Smooth muscle cell of the pulmonary artery (primary cell): ENCODE results near the gene MLXIP. TPM values are rescaled to one million over a fixed set of nuclear protein-coding genes. Genes with fewer than 3 reads are reported as not detected.

Source experiments
- total RNA-seq: library from RNA; depleted of rRNA; stranded (reverse); fragments of >200 nt; gene quantifications from 2 replicates; pipeline ENCODE4 v1.2.3, GENCODE V29; 2014

MLXIP gene
- total RNA-seq, result 25.2 and 27.7 TPM in 2 replicates

GRCh38 chr12:122078141-122079032 lies at the start of gene MLXIP:
Gene MLXIP, plus strand, starts transcription at chr12:122078756. Its CDS starts 98 bp downstream, at chr12:122078854.

GRCh38 chr12:122174155-122174845 lies 95.7 kb downstream of the MLXIP start, which contains the start of gene IL31:
Gene IL31, minus strand, starts transcription at chr12:122174221. Its CDS starts 49 bp downstream, at chr12:122174172.

GRCh38 chr12:122182887-122183587 lies 104.5 kb downstream of the MLXIP start, which contains the start of gene LRRC43:
Gene LRRC43, plus strand, starts transcription at chr12:122183123. Its CDS starts 22 bp downstream, at chr12:122183145.

Other genes starting within 250 kb of the MLXIP start
- gene HPD, start 219.9 kb upstream of the MLXIP start, total RNA-seq, result 0.46 and 1.4 TPM in 2 replicates
- 98.0 and 108 TPM in 2 replicates for gene PSMD9, start 190.0 kb upstream of the MLXIP start, total RNA-seq
- gene CFAP251, start 160.2 kb upstream of the MLXIP start, total RNA-seq, result 6.7 and 7.9 TPM in 2 replicates
- 6.6 and 7.1 TPM in 2 replicates for gene BCL7A, start 56.9 kb upstream of the MLXIP start, total RNA-seq
- not detected in 2 replicates for gene IL31, start 95.5 kb downstream of the MLXIP start, total RNA-seq
- gene LRRC43, start 104.4 kb downstream of the MLXIP start, total RNA-seq, result 0.83 and 1.2 TPM in 2 replicates
- gene B3GNT4, start 125.0 kb downstream of the MLXIP start, total RNA-seq, result 0.52 and 0.59 TPM in 2 replicates
- 48.7 and 53.5 TPM in 2 replicates for gene DIABLO, start 147.3 kb downstream of the MLXIP start, total RNA-seq
- 18.3 and 23.1 TPM in 2 replicates for gene VPS33A, start 187.7 kb downstream of the MLXIP start, total RNA-seq